Memory B cell (primary cell): ENCODE data around the gene ARHGAP25.
A peak's percentile ranks its signal among the peaks of the same experiment; 100 is the strongest.

Experiments
- ATAC-seq: fragments of 150-1000 bp; cut with Tn5 transposase; 2 replicates; pipeline ENCODE4 v1.10.0; 2021; ENCODE audit warnings: low read depth, mild to moderate bottlenecking, moderate library complexity
- DNase-seq, 2 donors: peaks; one replicate each; pipeline ENCODE4 v3.0.0; 2022; ENCODE audit warnings: low spot score in 2 of 2
- H3K27ac Mint-ChIP-seq: one replicate; pipeline ENCODE4 v1.8.0; 2022; ENCODE audit warnings: mild to moderate bottlenecking, moderate library complexity, mixed read lengths
- H3K27me3 Mint-ChIP-seq: one replicate; pipeline ENCODE4 v1.8.0; 2022; ENCODE audit warnings: mixed read lengths
- H3K36me3 Mint-ChIP-seq: one replicate; pipeline ENCODE4 v1.8.0; 2022; ENCODE audit warnings: mild to moderate bottlenecking, mixed read lengths
- H3K4me1 Mint-ChIP-seq: one replicate; pipeline ENCODE4 v1.8.0; 2022; ENCODE audit warnings: mixed read lengths
- H3K4me3 Mint-ChIP-seq: one replicate; pipeline ENCODE4 v1.8.0; 2022; ENCODE audit warnings: mild to moderate bottlenecking, moderate library complexity, mixed read lengths
- H3K9me3 Mint-ChIP-seq: one replicate; pipeline ENCODE4 v1.8.0; 2022; ENCODE audit warnings: mixed read lengths

ARHGAP25 gene

DNA sequence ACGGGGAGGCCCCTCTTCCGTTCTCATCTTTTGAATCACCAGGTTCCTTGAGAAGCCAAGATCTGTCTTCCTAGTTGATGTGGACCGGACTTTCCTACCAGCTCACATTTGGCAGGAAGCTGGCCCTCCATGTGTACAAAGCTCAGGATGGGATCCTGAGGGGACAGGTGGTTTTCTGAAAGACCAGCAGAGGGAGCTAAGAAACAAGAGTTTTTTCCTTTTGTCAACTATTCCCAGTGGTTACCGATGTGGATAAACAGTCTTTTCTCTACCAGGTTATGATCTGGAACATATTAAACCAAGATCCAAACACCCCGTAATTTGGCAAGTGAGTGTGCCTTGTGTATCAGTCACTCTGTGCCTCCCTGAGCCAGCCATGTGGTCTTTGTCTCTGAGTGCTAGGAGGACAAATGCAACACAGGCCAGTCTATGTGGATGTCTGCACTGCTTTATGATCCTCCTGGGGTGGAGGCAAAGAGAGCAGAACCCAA, 25.1 kb upstream of the ARHGAP25 start:
- Mint-ChIP-seq H3K4me1 (peaks cover 28% of the 10 kb centered on the region), H3K27ac (no peak overlapping the region), H3K36me3 (no peaks in the 10 kb centered on the region), H3K9me3 (no peaks in the 10 kb centered on the region), H3K27me3 (no peaks in the 10 kb centered on the region), H3K4me3 (no peak overlapping the region)
- DNase-seq (peak in 1 of 2 donors; percentile 25), ATAC-seq (peak; percentile 58)

DNA sequence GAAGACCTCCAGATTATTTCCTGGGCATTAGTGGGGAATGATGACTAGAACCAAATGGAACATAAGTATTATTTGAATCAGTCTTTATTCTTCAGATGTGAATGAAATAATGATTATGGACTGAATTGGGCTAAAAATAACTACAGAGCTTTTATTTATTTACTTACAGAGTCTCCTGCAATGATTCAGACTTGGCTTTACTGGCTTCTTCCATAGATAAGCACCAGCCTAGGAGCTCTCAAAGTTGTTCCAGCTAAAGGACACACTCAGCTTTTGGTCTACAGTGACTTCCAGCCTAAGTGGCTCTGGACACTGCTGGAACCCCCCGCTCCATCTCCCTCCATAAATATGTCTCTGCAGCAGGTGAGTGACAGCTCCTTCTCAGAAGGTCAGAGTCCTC, 24.3 kb upstream of the ARHGAP25 start:
- no peak overlapping the region for H3K27ac Mint-ChIP-seq
- H3K36me3 Mint-ChIP-seq = no peaks in the 10 kb centered on the region
- peaks cover 35% of the 10 kb centered on the region for H3K4me1 Mint-ChIP-seq
- no peak overlapping the region for H3K4me3 Mint-ChIP-seq
- no peaks in the 10 kb centered on the region for H3K27me3 Mint-ChIP-seq
- ATAC-seq = no peak
- no peaks in the 10 kb centered on the region for H3K9me3 Mint-ChIP-seq
- DNase-seq = no peak

DNA sequence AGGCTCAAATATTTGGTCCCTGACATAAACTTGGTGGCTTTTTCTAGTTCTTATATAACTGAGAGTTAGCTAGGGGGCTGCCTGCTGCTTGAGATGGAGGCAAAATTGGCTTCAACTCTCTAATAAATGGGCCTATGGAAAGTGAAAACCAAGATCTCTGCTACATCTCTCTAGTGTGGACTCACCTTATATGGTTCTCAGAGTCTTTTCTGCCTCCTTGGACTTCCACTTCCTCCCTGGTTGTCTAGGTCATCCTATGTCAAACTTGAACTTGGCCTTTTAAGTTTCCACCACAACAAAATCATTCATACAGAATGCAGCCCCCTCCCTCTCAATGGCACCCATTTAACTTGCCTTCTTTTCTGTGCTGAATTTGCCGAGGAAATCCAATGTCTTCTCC, 23.9 kb upstream of the ARHGAP25 start:
- H3K9me3 Mint-ChIP-seq = no peaks in the 10 kb centered on the region
- DNase-seq = no peak
- H3K27ac Mint-ChIP-seq = no peak overlapping the region
- H3K27me3 Mint-ChIP-seq = no peaks in the 10 kb centered on the region
- no peak overlapping the region for H3K4me3 Mint-ChIP-seq
- H3K4me1 Mint-ChIP-seq = peaks cover 39% of the 10 kb centered on the region
- no peak for ATAC-seq
- H3K36me3 Mint-ChIP-seq = no peaks in the 10 kb centered on the region

DNA sequence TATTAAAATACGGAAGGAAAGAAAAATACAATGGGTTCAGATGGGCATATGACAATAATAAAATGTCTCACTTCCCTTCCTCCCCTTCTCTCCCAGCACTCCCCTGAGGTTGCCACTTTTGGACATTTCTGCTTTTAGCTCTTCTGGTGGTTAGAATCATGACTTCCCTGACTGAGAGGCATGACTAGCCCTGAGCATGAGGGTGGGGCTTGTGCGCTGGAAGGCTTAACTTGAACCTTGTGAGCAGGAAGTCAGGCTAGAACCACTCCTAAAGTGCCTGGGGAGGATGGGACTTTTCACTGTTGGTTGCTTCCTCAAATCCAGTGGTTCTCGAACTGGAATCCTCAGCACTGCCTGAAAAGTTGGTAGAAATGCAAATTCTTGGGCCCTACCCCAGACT, 19.7 kb upstream of the ARHGAP25 start:
- ATAC-seq (peak; percentile 93), DNase-seq (peak; percentile 46 to 54)
- Mint-ChIP-seq H3K36me3 (no peaks in the 10 kb centered on the region), H3K4me1 (peaks cover 53% of the 10 kb centered on the region), H3K9me3 (no peaks in the 10 kb centered on the region), H3K4me3 (peak overlapping the region; percentile 15), H3K27ac (peak overlapping the region; percentile 90), H3K27me3 (no peaks in the 10 kb centered on the region)

DNA sequence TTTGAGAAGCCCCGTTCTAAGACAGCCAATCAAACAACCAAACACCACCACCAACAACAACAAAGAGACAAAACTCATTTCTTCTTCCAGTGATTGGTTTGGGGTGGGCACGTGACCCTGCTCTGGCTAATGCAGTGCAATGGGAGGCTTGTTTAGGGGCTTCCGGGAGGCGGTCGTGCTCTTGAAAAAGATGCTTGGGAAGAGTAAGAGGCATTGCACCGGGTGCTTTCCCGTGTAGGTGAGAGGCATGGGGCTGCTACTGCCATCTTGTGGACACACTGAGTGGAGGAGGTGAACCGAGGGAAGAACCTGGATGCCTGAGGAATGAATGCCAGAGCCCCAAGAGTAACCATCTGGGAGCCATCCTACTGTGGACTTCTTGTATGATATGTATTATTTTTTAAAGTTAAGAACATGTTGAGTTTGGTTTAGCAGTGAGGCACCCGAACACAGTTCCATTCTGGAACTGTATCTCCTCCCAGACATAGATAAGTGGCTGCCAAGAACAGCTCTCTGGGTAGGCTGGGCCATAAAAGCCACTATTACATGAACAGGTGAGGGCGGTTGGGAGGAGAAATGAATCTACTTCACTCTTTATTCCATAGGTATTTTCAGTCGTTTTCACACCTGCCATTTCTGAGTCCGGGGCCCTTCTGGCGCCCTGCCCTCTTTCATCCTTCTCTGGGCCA, 19.1 kb upstream of the ARHGAP25 start:
- DNase-seq = peak; percentile 28 to 39
- peak overlapping the region; percentile 90 for H3K27ac Mint-ChIP-seq
- peak; percentile 50 for ATAC-seq
- H3K9me3 Mint-ChIP-seq = no peaks in the 10 kb centered on the region
- H3K4me1 Mint-ChIP-seq = peaks cover 57% of the 10 kb centered on the region
- H3K36me3 Mint-ChIP-seq = no peaks in the 10 kb centered on the region
- H3K27me3 Mint-ChIP-seq = no peaks in the 10 kb centered on the region
- peak overlapping the region; percentile 15 for H3K4me3 Mint-ChIP-seq

DNA sequence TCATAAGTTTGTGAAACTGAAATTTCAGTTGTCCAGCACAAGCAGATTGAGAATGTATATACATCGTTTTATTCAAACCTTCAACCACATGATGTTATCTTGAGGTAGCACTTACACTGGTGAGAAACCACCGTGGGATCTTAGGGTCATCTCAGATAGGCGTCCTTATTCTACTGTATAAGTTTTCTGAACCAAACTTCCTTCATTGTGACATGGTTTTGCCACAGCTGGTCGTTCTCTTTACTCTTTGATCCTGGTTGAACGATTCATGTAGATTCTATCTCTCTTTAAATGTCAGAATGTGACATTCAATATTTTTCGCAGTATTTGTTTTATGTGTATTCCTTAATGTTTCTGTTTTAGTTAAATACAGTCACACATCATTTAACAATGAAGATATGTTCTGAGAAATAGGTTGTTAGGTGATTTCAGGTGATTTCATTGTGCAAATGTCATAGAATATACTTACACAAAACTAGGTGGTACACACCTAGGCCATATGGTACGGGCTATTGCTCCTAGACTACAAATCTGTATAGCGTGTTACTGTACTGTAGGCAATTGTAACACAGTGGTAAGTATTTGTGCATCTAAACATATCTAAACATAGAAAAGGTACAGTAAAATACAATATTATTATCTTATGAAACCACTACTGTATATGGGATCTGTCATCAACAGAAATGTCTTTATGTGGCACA, 17.9 kb upstream of the ARHGAP25 start:
- Mint-ChIP-seq H3K36me3 (peaks cover 2% of the 10 kb centered on the region), H3K4me1 (peaks cover 60% of the 10 kb centered on the region), H3K9me3 (no peaks in the 10 kb centered on the region), H3K4me3 (no peak overlapping the region), H3K27ac (peak overlapping the region; percentile 90), H3K27me3 (no peaks in the 10 kb centered on the region)
- DNase-seq (no peak), ATAC-seq (no peak)

DNA sequence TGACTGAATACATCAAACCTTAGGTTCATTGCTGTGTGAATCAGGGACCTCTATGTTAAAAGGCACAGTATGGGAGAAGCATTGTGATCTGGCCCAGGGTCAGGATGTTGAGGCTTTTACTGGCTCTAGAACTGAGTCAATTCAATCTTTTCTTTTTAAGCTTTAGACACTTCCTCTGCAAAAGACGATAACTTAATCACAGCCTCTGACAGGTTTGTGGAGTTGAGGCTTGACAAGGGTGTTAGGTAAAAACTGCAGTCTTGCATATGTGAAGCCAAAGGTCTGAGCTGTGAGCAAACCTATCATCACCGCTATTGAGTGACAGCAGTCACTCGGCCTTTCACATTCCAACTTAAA, 17.3 kb upstream of the ARHGAP25 start:
- ATAC-seq (no peak), DNase-seq (no peak)
- no peaks in the 10 kb centered on the region for H3K9me3 Mint-ChIP-seq
- H3K4me1 Mint-ChIP-seq = peaks cover 65% of the 10 kb centered on the region
- H3K36me3 Mint-ChIP-seq = peaks cover 2% of the 10 kb centered on the region
- H3K27me3 Mint-ChIP-seq = no peaks in the 10 kb centered on the region
- peak overlapping the region; percentile 90 for H3K27ac Mint-ChIP-seq
- H3K4me3 Mint-ChIP-seq = no peak overlapping the region

DNA sequence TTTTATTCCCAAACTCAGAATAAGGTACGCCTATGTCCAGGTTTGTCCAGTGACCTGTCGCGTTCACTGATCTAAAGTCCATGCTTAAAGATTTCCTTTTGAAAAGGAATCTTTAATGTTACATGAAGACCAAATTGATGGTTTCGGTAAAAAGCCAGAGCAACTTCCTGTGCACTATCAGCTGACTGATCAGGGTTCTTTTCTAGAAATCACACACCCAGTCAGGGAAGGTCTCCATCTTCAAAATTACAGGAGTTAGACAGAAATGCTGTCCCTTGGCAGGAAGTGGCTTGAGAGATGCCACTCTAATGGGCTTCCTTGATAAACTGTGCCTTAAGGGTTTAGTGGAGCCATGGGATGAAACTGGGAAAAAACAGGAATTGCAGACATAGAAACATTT, 14.7 kb upstream of the ARHGAP25 start:
- H3K4me1 Mint-ChIP-seq = peaks cover 49% of the 10 kb centered on the region
- no peak for DNase-seq
- peaks cover 2% of the 10 kb centered on the region for H3K36me3 Mint-ChIP-seq
- no peaks in the 10 kb centered on the region for H3K27me3 Mint-ChIP-seq
- no peak for ATAC-seq
- no peaks in the 10 kb centered on the region for H3K9me3 Mint-ChIP-seq
- H3K27ac Mint-ChIP-seq = peak overlapping the region; percentile 71
- no peak overlapping the region for H3K4me3 Mint-ChIP-seq

DNA sequence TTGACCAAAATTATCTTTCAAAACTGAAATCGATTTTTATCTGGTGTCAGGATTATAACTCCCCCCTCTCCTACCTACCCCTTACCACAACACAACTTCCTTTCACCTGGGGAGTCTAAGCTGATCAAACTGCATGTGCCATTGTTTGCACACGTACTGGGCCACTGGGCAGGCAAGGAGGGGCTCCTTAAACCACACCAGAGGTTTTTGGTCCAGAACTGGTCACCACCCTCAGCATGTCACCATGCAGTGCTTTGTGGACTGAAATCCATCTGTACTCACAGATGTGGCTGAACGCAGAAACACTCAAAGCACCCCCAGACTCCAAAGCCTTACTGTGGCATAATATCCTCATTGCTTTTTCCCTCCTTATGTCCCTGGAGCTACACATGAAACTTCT, 13.9 kb upstream of the ARHGAP25 start:
- H3K4me1 Mint-ChIP-seq = peaks cover 43% of the 10 kb centered on the region
- peaks cover 2% of the 10 kb centered on the region for H3K36me3 Mint-ChIP-seq
- H3K27me3 Mint-ChIP-seq = no peaks in the 10 kb centered on the region
- DNase-seq (no peak), ATAC-seq (no peak)
- no peaks in the 10 kb centered on the region for H3K9me3 Mint-ChIP-seq
- H3K4me3 Mint-ChIP-seq = no peak overlapping the region
- peak overlapping the region; percentile 97 for H3K27ac Mint-ChIP-seq

DNA sequence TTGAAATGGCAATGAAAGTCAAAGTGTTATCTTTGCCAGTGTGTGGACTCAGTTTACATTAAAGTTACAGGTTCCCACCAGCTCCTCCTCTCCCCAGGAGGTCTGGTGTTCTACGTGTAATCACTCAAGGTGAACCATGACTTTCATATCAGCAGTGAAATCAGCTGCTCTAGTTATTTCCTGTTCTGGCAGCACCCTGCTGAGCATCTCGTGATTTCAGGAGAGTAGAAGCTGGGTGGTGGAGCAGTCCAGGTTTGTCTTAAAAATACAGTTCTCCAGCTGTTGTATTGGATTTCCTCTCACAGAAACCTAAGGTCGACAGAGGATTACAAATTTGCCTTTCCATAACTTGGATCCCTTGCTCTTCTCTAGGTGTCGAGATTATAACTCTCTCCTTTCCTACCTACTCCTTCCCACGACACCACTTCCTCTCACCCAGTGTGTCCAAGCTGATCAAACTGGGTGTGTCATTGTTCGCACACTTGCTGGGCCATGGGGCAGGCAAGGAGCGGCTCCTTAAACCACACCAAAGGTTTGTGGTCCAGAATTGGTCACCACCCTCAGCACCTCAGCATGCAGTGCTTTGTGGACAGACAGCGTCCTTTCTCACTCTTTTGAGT, 13.0 kb upstream of the ARHGAP25 start:
- H3K9me3 Mint-ChIP-seq = no peaks in the 10 kb centered on the region
- ATAC-seq (peak; percentile 95), DNase-seq (peak in 1 of 2 donors; percentile 44)
- no peaks in the 10 kb centered on the region for H3K27me3 Mint-ChIP-seq
- peak overlapping the region; percentile 83 for H3K4me3 Mint-ChIP-seq
- H3K27ac Mint-ChIP-seq = peak overlapping the region; percentile 97
- peaks cover 39% of the 10 kb centered on the region for H3K4me1 Mint-ChIP-seq
- peaks cover 2% of the 10 kb centered on the region for H3K36me3 Mint-ChIP-seq

DNA sequence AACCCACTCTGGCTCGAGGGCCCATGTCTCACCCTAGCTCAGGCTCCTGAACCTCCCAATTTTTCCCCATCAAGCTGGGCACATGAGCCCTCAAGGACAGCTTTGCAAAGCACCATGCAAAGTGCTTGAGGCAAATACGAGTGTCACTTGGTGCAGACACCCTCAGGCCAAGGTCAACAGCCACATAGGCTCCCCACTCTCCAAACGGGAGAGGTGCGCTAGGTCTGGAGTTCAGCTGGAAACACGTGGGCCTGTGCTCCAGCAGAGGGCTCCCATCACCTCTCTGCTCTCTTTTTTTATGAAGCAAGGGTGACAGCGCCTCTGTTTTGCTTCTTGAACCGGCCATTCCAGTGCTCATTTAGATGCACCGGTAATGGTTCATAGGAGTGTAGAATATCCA, 11.9 kb upstream of the ARHGAP25 start:
- Mint-ChIP-seq H3K27ac (peak overlapping the region; percentile 36), H3K36me3 (peaks cover 2% of the 10 kb centered on the region)

DNA sequence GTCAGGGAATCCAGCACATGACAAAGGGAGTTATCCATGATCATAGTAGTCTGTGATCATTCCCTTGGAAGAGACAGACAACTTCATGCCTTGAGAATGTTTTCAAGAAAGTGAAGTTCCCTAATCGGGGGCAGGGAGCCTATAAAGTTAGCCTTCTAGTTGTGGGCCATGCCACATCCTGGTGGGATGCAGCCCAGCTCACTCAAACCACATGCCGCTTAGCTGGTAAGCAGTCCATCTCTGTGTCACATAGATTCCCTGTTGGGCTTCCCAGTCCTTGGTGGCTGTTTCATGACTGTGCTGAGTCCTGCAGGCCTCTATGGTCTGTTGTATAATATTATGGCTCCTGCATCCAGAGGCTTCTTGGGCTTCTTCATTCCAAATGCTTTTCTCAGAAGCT, 11.4 kb upstream of the ARHGAP25 start:
- Mint-ChIP-seq H3K27me3 (no peaks in the 10 kb centered on the region), H3K27ac (peak overlapping the region; percentile 36), H3K4me1 (peaks cover 40% of the 10 kb centered on the region), H3K36me3 (peaks cover 2% of the 10 kb centered on the region), H3K4me3 (no peak overlapping the region), H3K9me3 (no peaks in the 10 kb centered on the region)
- no peak for ATAC-seq
- no peak for DNase-seq

More for the DNA sequence above, 11.9 kb upstream of the ARHGAP25 start:
- DNase-seq = no peak
- Mint-ChIP-seq H3K4me3 (no peak overlapping the region), H3K27me3 (no peaks in the 10 kb centered on the region), H3K9me3 (no peaks in the 10 kb centered on the region), H3K4me1 (peaks cover 38% of the 10 kb centered on the region)
- no peak for ATAC-seq

DNA sequence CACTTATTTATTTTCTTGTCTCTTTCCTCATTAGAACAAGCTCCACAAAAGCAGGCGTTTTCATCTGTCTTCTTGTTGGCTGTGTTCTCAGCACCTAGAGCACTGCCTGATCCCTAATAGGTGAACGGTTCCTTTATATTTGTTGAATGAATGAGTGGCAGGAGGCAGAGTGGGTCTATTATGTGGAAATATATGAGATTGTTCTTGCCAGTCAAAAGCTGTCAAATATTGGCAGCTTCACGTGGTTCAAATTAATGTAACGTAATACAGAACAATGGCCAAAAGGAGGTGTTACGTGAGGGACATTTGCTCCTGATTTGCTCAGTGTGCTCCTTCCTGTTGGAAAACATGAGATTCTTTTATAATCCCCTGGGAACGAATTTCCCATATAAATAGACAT, 8.5 kb upstream of the ARHGAP25 start:
- Mint-ChIP-seq H3K27me3 (no peaks in the 10 kb centered on the region), H3K4me1 (peaks cover 28% of the 10 kb centered on the region), H3K36me3 (peaks cover 2% of the 10 kb centered on the region), H3K9me3 (no peaks in the 10 kb centered on the region), H3K27ac (peak overlapping the region; percentile 53), H3K4me3 (no peak overlapping the region)
- DNase-seq (no peak), ATAC-seq (no peak)

DNA sequence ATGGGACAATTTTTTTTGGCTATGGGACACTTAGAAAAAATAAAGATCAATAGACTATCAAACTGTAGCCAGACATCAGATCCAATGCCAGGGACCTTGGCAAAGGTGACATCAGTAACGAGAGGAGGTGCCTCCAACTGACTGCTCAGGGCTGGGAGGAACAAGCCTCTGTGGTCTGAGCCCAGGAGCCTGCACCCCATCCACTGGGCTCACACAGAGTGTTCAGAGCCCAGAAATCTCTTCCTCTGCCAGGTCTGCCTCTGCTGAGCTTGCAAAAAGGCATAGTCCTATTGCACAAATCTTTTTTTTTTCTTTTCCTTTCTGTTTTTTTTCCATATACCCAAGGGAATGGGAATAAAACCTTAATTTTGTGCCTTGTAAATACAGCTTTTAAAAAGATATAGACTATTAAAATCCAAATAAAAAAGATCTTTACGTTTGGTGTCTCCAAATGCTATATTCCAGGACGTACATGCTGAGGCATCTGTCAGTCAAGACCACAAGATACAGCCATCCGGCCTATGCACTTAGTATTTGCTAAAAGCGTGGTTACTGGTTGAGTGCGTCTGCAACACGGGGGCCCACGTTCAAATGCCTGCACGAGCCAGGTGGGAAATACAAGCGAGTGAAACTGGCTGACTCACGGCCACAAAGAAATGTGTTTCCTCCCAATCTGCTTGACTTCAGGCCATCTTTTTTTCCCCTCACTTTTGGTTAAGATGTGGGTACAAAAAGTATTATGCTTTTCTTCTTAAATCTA, 7.8 kb upstream of the ARHGAP25 start:
- DNase-seq (peak; percentile 54 to 74), ATAC-seq (peak; percentile 99)
- Mint-ChIP-seq H3K4me3 (no peak overlapping the region), H3K27ac (peak overlapping the region; percentile 53), H3K27me3 (no peaks in the 10 kb centered on the region), H3K36me3 (no peaks in the 10 kb centered on the region), H3K4me1 (peaks cover 25% of the 10 kb centered on the region), H3K9me3 (no peaks in the 10 kb centered on the region)
